Hematopoietic multipotent progenitor cell treated with erythropoietin and hydrocortisone succinate and interleukin-3 and kit ligand, for 17 days (in vitro differentiated cells): Measurements from ENCODE around the gene GFY.
"Not testable (repeated sequence)": the region's sequence is repeated elsewhere in the genome, so short reads cannot be mapped to it uniquely, and the experiment has no call there.

Experiments
- DNase-seq: peaks from one replicate; pipeline ENCODE4 v3.0.0-alpha.2; 2015; ENCODE audit warnings: low spot score

GFY gene

DNA sequence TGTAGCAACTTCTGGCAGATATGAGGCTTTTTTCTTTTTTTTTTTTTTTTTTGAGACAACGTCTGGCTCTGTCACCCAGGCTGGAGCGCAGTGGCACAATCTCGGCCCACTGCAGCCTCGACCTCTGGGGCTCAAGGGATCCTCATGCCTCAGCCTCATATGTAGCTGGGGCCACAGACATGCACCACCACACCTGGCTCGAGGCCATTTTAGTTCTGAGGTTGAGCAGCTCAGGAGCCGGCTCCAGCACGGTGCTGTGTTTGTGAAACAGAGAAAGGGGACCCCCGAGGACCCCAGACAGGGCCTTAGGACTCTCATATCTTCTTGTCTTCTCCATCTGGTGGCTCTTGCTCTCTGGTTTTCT lies 45.4 kb downstream of the GFY start:
- no peak for DNase-seq

DNA sequence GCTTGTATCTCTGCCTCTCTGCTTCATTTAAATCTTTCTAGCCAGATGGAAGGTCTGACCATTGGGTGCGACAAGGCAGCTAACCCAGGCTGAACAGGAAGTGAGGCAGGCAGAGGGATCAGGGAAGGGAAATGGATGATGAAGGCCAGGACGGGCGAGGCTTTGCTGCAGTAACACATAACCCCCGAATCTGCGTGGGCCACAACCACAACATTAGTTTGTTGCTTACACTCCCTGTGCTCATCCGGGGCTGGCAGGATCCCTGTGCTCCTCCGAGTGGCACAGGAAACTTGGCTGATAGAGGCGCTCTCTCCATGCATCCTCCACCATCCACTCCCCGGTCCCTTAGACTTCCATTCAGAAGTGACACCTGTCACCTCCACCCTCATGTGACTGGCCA lies 47.7 kb downstream of the GFY start:
- DNase-seq: no peak

DNA sequence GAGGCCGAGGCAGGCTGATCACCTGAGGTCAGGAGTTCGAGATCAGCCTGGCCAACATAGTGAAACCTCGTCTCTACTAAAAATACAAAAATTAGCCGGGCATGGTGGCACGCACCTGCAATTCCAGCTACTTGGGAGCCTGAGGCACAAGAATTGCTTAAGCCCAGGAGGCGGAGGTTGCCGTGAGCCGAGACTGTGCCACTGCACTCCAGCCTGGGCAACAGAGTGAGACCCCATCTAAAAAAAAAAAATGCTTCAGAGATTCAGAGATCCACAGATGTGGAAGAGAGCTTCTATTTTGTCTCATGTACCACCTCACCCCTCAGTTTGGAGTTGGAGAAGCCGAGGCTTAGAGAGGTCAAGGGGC lies 48.3 kb downstream of the GFY start:
- not testable (repeated sequence) for DNase-seq

DNA sequence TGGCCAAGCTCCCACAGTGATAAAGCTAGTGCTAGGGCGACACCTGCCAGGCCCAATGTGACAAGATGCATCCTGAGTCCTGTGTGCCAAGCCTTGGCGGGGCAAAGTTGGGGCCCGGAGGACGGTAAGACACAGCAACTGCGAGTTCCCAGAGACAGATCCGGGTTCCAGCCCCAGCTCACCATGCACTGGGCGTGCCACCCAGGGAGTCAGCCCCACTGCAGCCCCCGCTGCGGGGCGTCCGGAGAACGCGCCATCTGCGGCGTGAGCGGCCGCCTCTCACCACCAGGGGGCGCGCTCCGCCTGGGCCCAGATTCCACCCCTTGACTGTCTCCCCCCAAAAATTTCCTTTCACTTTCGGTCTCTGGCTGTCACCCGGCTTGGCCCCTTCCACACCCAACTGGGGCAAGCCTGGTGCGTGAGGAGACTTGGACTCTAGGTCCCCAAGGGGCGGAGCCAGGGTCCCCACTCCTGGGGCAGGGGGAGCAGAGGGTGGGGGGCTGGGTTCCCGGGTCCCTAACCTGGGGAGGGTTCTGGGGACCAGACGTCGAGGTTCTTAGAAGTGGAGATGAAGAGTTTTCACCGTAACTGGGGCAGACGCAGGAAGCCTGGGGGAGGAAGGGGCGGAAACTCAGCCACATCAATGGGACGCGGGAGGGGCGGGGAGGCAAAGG lies 48.8 kb downstream of the GFY start, which contains the start of gene FLT3LG:
TSS of gene FLT3LG (plus strand) at position 348 of the 674 bp plus-strand sequence. CDS start 425 bp downstream, outside the sequence.
- peak; percentile 91 for DNase-seq

DNA sequence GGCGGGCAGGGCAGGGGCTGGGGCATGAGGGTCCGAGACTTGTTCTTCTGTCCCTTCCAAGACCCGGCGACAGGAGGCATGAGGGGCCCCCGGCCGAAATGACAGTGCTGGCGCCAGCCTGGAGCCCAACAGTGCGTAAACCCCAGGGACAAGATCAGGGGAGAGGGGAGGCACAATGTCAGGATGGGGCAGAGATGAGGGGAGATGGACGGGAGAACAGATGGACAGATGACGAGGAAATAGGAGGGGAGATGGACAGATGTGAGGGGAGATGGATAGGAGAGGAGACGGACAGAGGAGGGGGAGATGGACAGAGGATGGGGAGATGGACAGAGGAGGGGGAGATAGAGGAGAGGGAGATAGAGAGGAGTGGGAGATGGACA lies 49.3 kb downstream of the GFY start:
- DNase-seq: no peak

DNA sequence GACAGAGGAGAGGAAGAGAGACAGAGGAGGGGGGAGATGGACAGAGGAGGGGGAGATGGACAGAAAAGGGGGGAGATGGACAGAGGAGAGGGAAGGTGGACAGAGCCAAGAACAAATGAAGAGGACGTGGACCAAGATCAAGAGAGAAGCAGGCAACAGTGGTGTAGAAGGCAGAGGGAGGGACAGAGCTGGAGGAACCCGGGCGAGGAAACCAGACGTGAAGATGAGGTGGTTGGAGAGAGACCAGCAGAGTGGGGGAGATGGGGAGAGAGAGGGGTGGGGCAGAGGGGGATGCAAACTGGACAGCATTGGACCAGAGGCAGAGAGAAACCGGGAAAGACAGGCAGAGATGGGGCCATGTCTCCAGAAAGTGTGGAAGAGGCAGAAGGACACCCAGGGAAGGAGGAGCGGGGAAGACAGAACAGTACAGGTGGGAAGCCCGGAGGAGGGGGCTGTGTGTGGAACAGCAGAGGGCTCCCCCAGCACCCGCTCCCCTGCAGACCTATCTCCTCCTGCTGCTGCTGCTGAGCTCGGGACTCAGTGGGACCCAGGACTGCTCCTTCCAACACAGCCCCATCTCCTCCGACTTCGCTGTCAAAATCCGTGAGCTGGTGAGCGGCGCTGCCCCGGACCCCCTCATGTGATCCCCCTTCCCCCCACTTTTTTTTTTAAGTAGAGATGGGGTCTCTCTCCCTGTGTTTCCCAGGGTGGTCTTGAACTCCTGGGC lies 50.2 kb downstream of the GFY start:
- DNase-seq: no peak

DNA sequence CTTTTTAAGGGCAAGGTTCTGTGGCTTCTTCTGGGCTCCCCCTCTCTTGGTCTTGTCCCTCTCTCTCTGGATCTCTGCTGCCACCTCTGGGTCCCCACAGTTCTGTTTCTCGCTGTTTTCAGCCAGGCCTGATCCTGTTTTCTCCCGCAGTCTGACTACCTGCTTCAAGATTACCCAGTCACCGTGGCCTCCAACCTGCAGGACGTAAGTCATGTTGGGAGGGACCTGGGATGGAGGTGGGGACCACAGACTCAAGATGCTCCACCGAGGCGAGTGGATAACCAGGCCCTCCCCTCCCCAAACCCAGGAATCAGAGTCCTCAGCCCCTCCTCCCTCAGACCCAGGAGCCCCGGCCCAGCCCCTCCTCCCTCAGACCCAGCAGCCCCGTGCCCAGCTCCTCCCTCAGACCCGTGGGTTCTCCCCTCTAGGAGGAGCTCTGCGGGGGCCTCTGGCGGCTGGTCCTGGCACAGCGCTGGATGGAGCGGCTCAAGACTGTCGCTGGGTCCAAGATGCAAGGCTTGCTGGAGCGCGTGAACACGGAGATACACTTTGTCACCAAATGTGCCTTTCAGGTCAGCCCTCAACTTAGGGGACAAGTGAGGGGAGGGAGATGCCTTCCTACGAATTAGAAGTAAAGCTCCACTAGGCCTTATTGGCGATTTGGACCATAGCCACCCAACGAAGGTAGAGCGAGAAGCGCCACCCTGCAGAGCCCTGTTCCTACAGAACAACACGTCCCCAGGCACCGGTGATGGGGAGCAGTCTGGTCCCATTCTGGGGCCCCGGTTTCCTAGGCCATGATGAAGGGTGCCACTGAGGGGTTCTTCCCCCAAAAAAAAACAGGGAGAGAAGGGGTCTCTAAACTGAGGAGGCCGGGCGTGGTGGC lies 51.0 kb downstream of the GFY start:
- DNase-seq: peak; percentile 38
